ENCODE measurements around the gene PUS10. TPM values are rescaled to one million over a fixed set of nuclear protein-coding genes. Genes with fewer than 3 reads are reported as not detected.
A peak's percentile ranks its signal among the peaks of the same experiment; 100 is the strongest.

Gene PUS10
- total RNA-seq, 2 experiments from 2014 or later, result 6.0 to 6.5 TPM

- DNase-seq, result no peak
- H3K9me3 Mint-ChIP-seq, result no peaks in the 10 kb centered on the region
- H3K27me3 Mint-ChIP-seq (ENCODE audit: low read depth), result no peaks in the 10 kb centered on the region
- peaks cover 58% of the 10 kb centered on the region for H3K4me1 Mint-ChIP-seq (ENCODE audit: low read depth)
- no peak overlapping the region for H3K4me3 Mint-ChIP-seq
- no peak overlapping the region for H3K27ac Mint-ChIP-seq
- intact Hi-C loops (cut with micrococcal nuclease), result no loop called here
- CTCF ChIA-PET, result interaction anchor here (0.7 to 1.5 kb wide), 4 partner anchors 34 to 160 kb away, joined by 3 to 7 read pairs (median 4); no protein-coding TSS in a partner anchor
- H3K36me3 Mint-ChIP-seq (ENCODE audit: low read depth), result no peaks in the 10 kb centered on the region
These were observed 53.2 kb downstream of the PUS10 start for GRCh38 chr2:60964651-60965498.

DNA sequence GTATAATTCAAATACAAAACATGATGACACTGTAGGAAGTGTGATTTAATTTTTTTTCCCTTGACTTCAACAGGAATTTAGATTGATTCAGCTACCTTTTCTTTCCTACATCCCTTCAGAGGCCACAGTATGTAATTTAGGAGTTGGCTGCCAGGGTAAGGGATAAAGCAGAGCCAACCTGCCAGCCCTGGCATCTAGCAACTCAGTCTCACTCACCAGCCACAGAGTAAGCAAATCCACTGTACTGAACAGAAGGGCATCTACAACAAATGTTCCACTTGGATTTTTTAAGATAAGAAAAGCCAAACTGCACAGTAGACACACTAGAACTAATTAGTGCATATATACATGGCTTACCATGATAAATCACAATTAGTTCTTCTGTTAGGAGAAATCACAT lies 54.9 kb downstream of the PUS10 start:
- peaks cover 49% of the 10 kb centered on the region for H3K4me1 Mint-ChIP-seq (ENCODE audit: low read depth)
- peaks cover 2% of the 10 kb centered on the region for H3K36me3 Mint-ChIP-seq (ENCODE audit: low read depth)
- DNase-seq, result no peak
- CTCF ChIA-PET, result no interaction called here
- intact Hi-C loops (cut with micrococcal nuclease), result no loop called here
- no peaks in the 10 kb centered on the region for H3K9me3 Mint-ChIP-seq
- no peak overlapping the region for H3K27ac Mint-ChIP-seq
- H3K27me3 Mint-ChIP-seq (ENCODE audit: low read depth), result no peaks in the 10 kb centered on the region
- H3K4me3 Mint-ChIP-seq, result no peak overlapping the region

GRCh38 chr2:60962528-60962927 lies 55.5 kb downstream of the PUS10 start:
- Mint-ChIP-seq H3K4me1 (ENCODE audit: low read depth) (peaks cover 42% of the 10 kb centered on the region), H3K9me3 (no peaks in the 10 kb centered on the region), H3K27ac (no peak overlapping the region), H3K4me3 (no peak overlapping the region), H3K36me3 (ENCODE audit: low read depth) (peaks cover 2% of the 10 kb centered on the region), H3K27me3 (ENCODE audit: low read depth) (no peaks in the 10 kb centered on the region)
- CTCF ChIA-PET, result no interaction called here
- no peak for DNase-seq
- intact Hi-C loops (cut with micrococcal nuclease), result no loop called here

DNA sequence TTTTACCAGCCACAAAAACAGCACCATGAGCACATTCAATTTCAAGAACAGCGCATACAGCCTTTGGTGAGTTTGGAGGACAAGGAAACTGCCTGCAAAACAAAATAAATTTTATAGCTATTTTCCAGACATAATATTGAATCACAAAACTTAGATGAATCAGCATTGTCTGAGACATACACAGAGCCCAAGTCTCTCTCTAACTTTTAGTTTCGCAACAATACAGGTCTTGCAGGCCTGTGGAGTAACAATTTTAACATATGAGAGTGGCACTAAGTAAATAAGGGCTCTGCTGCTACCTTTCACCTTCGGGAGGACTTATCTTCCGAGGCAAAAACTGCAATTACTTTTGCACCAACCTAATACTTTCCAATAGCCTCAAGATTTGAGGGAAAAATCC lies 56.6 kb downstream of the PUS10 start:
- no peaks in the 10 kb centered on the region for H3K9me3 Mint-ChIP-seq

GRCh38 chr2:60960706-60961105 lies 57.3 kb downstream of the PUS10 start:
- Mint-ChIP-seq H3K27ac (no peak overlapping the region), H3K4me1 (ENCODE audit: low read depth) (peaks cover 26% of the 10 kb centered on the region), H3K4me3 (no peak overlapping the region), H3K9me3 (no peaks in the 10 kb centered on the region), H3K27me3 (ENCODE audit: low read depth) (no peaks in the 10 kb centered on the region), H3K36me3 (ENCODE audit: low read depth) (peaks cover 5% of the 10 kb centered on the region)
- CTCF ChIA-PET, result interaction anchor here (0.7 to 1.7 kb wide), 5 partner anchors 13 to 187 kb away, joined by 3 to 5 read pairs (median 3); no protein-coding TSS in a partner anchor
- intact Hi-C loops (cut with micrococcal nuclease), result no loop called here
- no peak for DNase-seq

More for the DNA sequence above, 56.6 kb downstream of the PUS10 start:
- H3K27me3 Mint-ChIP-seq (ENCODE audit: low read depth), result no peaks in the 10 kb centered on the region
- CTCF ChIA-PET, result interaction anchor here (1.3 to 1.7 kb wide), 2 partner anchors 13 to 144 kb away, joined by 3 read pairs; no protein-coding TSS in a partner anchor
- DNase-seq, result no peak
- intact Hi-C loops (cut with micrococcal nuclease), result no loop called here
- H3K4me1 Mint-ChIP-seq (ENCODE audit: low read depth), result peaks cover 31% of the 10 kb centered on the region
- no peak overlapping the region for H3K27ac Mint-ChIP-seq
- H3K4me3 Mint-ChIP-seq, result no peak overlapping the region
- H3K36me3 Mint-ChIP-seq (ENCODE audit: low read depth), result peaks cover 5% of the 10 kb centered on the region

DNA sequence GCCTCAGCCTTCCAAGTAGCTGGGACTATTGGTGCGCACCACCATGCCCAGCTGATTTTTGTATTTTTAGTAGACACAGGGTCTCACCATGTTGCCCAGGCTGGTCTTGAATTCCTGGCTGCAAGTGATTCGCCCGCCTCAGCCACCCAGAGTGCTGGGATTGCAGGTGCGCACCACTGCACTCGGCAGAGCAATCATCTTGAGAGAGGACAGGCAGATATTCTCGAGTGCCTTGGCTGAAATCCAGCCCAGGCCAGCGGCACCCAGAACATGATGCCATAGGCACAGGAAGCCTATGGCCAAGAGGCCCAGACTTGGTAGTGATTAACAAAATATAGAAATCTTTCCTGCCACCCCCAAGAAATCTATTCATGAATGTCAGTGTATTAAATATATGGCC lies 58.6 kb downstream of the PUS10 start:
- intact Hi-C loops (cut with micrococcal nuclease), result no loop called here
- H3K36me3 Mint-ChIP-seq (ENCODE audit: low read depth), result peaks cover 8% of the 10 kb centered on the region

GRCh38 chr2:60958800-60959199 lies 59.3 kb downstream of the PUS10 start:
- CTCF ChIA-PET, result no interaction called here
- H3K27me3 Mint-ChIP-seq (ENCODE audit: low read depth), result no peaks in the 10 kb centered on the region

More for the DNA sequence above, 58.6 kb downstream of the PUS10 start:
- H3K4me1 Mint-ChIP-seq (ENCODE audit: low read depth), result peaks cover 18% of the 10 kb centered on the region
- no peaks in the 10 kb centered on the region for H3K27me3 Mint-ChIP-seq (ENCODE audit: low read depth)
- CTCF ChIA-PET, result no interaction called here
- no peak overlapping the region for H3K27ac Mint-ChIP-seq
- DNase-seq, result no peak
- no peak overlapping the region for H3K4me3 Mint-ChIP-seq
- H3K9me3 Mint-ChIP-seq, result no peaks in the 10 kb centered on the region

DNA sequence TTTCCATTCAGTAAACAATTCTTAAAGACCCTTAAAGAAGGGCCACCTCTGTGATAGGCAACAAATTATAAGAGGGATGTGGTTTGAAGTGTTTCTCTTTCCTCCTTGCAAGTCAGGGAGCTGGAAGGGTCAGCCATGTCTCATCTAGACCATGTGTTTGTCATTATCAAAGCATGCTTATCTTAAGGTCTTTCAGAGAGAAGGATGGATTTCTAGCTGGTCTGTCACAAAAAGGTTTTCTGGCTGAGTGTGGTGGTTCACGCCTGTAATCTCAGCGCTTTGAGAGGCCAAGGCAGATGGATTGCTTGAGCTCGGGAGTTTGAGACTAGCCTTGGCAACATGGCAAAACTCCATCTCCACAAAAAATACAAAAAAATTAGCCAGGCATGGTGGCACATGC lies 59.7 kb downstream of the PUS10 start:
- no peaks in the 10 kb centered on the region for H3K27me3 Mint-ChIP-seq (ENCODE audit: low read depth)
- CTCF ChIA-PET, result no interaction called here
- no peak overlapping the region for H3K4me3 Mint-ChIP-seq
- intact Hi-C loops (cut with micrococcal nuclease), result no loop called here
- H3K27ac Mint-ChIP-seq, result no peak overlapping the region
- H3K9me3 Mint-ChIP-seq, result no peaks in the 10 kb centered on the region
- H3K36me3 Mint-ChIP-seq (ENCODE audit: low read depth), result peaks cover 18% of the 10 kb centered on the region
- H3K4me1 Mint-ChIP-seq (ENCODE audit: low read depth), result peaks cover 20% of the 10 kb centered on the region
- DNase-seq, result no peak

More at GRCh38 chr2:60958800-60959199, 59.3 kb downstream of the PUS10 start:
- Mint-ChIP-seq H3K4me3 (no peak overlapping the region), H3K9me3 (no peaks in the 10 kb centered on the region), H3K36me3 (ENCODE audit: low read depth) (peaks cover 14% of the 10 kb centered on the region), H3K27ac (no peak overlapping the region), H3K4me1 (ENCODE audit: low read depth) (peaks cover 18% of the 10 kb centered on the region)
- intact Hi-C loops (cut with micrococcal nuclease), result no loop called here
- no peak for DNase-seq

DNA sequence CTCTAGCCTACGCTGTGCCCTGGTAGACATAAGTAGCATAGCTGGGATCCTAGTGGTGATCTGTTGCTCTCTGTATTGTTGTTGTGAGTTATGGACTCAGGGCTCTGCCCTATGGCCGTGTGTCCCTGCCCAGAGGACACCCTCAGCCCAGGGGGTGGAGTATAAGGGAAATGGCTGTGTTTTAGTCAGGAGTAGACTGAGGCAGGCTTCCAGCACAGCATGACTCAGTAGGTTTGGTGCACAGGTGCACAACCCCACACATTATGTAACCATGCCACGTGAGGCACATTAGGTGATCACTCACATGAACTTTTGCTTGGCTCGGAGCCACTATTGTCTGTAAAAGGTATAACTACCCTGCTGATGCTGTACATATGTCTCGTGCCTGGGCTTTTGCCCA lies 60.4 kb downstream of the PUS10 start:
- no peak overlapping the region for H3K27ac Mint-ChIP-seq
- H3K27me3 Mint-ChIP-seq (ENCODE audit: low read depth), result no peaks in the 10 kb centered on the region
- H3K9me3 Mint-ChIP-seq, result no peaks in the 10 kb centered on the region
- H3K4me3 Mint-ChIP-seq, result no peak overlapping the region
- H3K36me3 Mint-ChIP-seq (ENCODE audit: low read depth), result peaks cover 22% of the 10 kb centered on the region
- intact Hi-C loops (cut with micrococcal nuclease), result no loop called here
- CTCF ChIA-PET, result no interaction called here
- DNase-seq, result no peak
- peaks cover 17% of the 10 kb centered on the region for H3K4me1 Mint-ChIP-seq (ENCODE audit: low read depth)

DNA sequence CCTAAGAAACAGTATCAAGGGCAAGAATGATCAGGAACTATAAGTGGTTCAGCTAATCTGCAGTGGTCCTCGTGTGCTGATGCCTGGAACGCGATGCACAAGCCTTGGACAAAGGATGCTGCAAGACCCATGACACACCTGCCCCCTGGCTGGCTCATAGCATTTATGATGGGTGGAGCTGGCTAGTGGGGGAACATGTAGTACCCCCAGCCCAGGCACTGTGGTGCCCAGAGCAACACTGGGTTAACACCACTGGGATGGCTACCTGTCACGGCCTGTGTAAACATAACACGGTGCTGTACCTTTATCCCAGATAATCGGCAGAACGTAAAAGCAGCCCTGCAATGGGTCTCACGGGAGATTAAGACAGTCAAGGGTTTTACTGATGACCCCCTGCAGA lies 60.8 kb downstream of the PUS10 start:
- intact Hi-C loops (cut with micrococcal nuclease), result no loop called here
- CTCF ChIA-PET, result no interaction called here
- no peak overlapping the region for H3K27ac Mint-ChIP-seq
- DNase-seq, result no peak
- peaks cover 17% of the 10 kb centered on the region for H3K4me1 Mint-ChIP-seq (ENCODE audit: low read depth)
- peaks cover 22% of the 10 kb centered on the region for H3K36me3 Mint-ChIP-seq (ENCODE audit: low read depth)
- no peaks in the 10 kb centered on the region for H3K9me3 Mint-ChIP-seq
- no peaks in the 10 kb centered on the region for H3K27me3 Mint-ChIP-seq (ENCODE audit: low read depth)
- no peak overlapping the region for H3K4me3 Mint-ChIP-seq

- intact Hi-C loops (cut with micrococcal nuclease), result loop anchor here (2.0 kb wide), 1 partner anchor 17 kb away; no protein-coding TSS in a partner anchor
- peaks cover 25% of the 10 kb centered on the region for H3K36me3 Mint-ChIP-seq (ENCODE audit: low read depth)
- H3K27ac Mint-ChIP-seq, result peak overlapping the region; percentile 54
- DNase-seq, result peak; percentile 43
- H3K27me3 Mint-ChIP-seq (ENCODE audit: low read depth), result no peaks in the 10 kb centered on the region
- CTCF ChIA-PET, result no interaction called here
- H3K9me3 Mint-ChIP-seq, result no peaks in the 10 kb centered on the region
- H3K4me1 Mint-ChIP-seq (ENCODE audit: low read depth), result peaks cover 15% of the 10 kb centered on the region
- no peak overlapping the region for H3K4me3 Mint-ChIP-seq
These were observed 63.9 kb downstream of the PUS10 start for GRCh38 chr2:60954139-60954538.

DNA sequence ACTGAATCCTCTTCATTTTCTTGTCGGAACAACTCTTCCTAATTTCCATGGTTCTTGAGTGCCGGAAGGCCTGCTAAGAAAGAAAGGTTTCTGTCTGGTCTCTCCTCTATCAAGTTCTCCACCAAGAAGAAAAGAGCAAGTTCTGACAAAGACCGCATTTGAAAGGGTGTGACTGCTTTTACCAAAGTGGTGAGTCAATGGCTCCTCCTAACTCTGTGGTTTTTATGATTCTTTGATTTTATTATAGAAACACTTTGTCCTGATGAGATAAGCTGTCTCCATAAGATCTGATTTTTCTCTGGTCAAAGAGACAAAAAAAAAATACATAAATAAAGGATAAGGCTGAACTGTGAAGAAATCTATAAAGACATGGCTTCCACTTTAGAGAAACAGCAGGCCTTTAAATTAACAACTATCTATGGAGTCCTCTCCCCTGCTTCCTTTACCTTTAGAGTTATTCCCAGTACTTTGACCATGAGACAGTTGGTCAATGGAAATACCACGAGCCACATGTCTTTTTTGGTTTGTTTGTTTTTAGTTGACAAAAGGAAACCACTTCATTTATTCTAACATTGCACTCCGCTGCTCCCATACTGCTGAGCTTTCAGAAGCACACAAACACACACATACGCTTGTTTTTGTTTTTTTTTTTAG lies 69.0 kb downstream of the PUS10 start:
- no peak overlapping the region for H3K27ac Mint-ChIP-seq
- CTCF ChIA-PET, result no interaction called here

DNA sequence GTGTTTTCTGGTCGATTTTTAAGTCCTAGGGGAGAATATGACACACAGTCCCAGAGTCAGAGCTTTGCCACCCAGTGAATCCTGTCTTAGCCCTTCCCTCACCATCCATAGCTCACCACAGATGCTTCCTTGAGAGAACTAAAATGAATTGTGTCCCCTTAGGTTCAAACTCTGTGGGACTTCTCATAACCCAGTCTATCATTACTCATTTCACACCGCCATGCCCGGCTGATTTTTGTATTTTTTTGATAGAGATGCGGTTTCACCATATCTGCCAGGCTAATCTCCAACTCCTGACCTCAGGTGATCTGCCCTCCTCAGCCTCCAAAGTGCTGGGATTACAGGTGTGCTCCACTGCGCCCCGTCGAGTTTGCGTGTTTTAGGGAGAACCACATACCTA lies 69.9 kb downstream of the PUS10 start:
- CTCF ChIA-PET, result no interaction called here
- Mint-ChIP-seq H3K27me3 (ENCODE audit: low read depth) (no peaks in the 10 kb centered on the region), H3K27ac (no peak overlapping the region), H3K4me1 (ENCODE audit: low read depth) (peaks cover 12% of the 10 kb centered on the region), H3K4me3 (no peak overlapping the region), H3K9me3 (no peaks in the 10 kb centered on the region), H3K36me3 (ENCODE audit: low read depth) (peaks cover 21% of the 10 kb centered on the region)
- intact Hi-C loops (cut with micrococcal nuclease), result no loop called here
- no peak for DNase-seq

More for the DNA sequence above, 69.0 kb downstream of the PUS10 start:
- H3K4me3 Mint-ChIP-seq, result no peak overlapping the region
- H3K4me1 Mint-ChIP-seq (ENCODE audit: low read depth), result peaks cover 17% of the 10 kb centered on the region
- no peak for DNase-seq
- no peaks in the 10 kb centered on the region for H3K27me3 Mint-ChIP-seq (ENCODE audit: low read depth)
- intact Hi-C loops (cut with micrococcal nuclease), result no loop called here
- no peaks in the 10 kb centered on the region for H3K9me3 Mint-ChIP-seq
- peaks cover 28% of the 10 kb centered on the region for H3K36me3 Mint-ChIP-seq (ENCODE audit: low read depth)

All from activated naive CD4-positive, alpha-beta T cell treated with anti-CD3 and anti-CD28 coated beads for 36 hours (primary cell).